LNCaP clone FGC (cell line): ENCODE measurements around the gene ME3.

Source experiments
- DNase-seq: peaks from one replicate; pipeline ENCODE4 v3.0.0-alpha.2; 2011; ENCODE audit warnings: low read depth
- H3K4me3 ChIP-seq: 2 replicates; pipeline ENCODE4 v1.5.1; 2011; ENCODE audit warnings: mild to moderate bottlenecking, low read depth, low read length, control low read depth
- CTCF ChIP-seq: IDR thresholded peaks from 2 replicates; pipeline ENCODE4 v1.5.1; 2012; ENCODE audit warnings: mild to moderate bottlenecking; ENCODE audit not compliant: control insufficient read depth, insufficient read depth; ENCODE audit errors: extremely low read depth

Gene ME3

GRCh38 chr11:86576946-86577624 is 95.3 kb downstream of the ME3 start:
- DNase-seq = no peak
- no peak overlapping the region for H3K4me3 ChIP-seq
- no peak for TF ChIP-seq CTCF

GRCh38 chr11:86575927-86576326 is 96.5 kb downstream of the ME3 start:
- no peak for DNase-seq
- no peak for TF ChIP-seq CTCF
- H3K4me3 ChIP-seq = no peak overlapping the region

GRCh38 chr11:86575208-86575855 is 97.1 kb downstream of the ME3 start:
- TF ChIP-seq CTCF = no peak
- no peak for DNase-seq
- H3K4me3 ChIP-seq = no peak overlapping the region

GRCh38 chr11:86574493-86575207 is 97.8 kb downstream of the ME3 start:
- H3K4me3 ChIP-seq = no peak overlapping the region
- no peak for TF ChIP-seq CTCF
- DNase-seq = no peak

- DNase-seq = no peak
- no peak overlapping the region for H3K4me3 ChIP-seq
- TF ChIP-seq CTCF = no peak
Measured at GRCh38 chr11:86571273-86571948, 101.0 kb downstream of the ME3 start.

GRCh38 chr11:86570451-86570850 is 102.0 kb downstream of the ME3 start:
- no peak for DNase-seq
- TF ChIP-seq CTCF = no peak

More at GRCh38 chr11:86570451-86570850, 102.0 kb downstream of the ME3 start:
- no peak overlapping the region for H3K4me3 ChIP-seq
